ENCODE data around the gene EIPR1. TPM values are rescaled to one million over a fixed set of nuclear protein-coding genes. Genes with fewer than 3 reads are reported as not detected.

Gene EIPR1
- total and polyA plus RNA-seq, 10 of the 15 experiments (the other 5 are each of a cell fraction or from before 2014, with no cell fraction given), result 23.6 to 61.2 (median 42.2) TPM

DNA sequence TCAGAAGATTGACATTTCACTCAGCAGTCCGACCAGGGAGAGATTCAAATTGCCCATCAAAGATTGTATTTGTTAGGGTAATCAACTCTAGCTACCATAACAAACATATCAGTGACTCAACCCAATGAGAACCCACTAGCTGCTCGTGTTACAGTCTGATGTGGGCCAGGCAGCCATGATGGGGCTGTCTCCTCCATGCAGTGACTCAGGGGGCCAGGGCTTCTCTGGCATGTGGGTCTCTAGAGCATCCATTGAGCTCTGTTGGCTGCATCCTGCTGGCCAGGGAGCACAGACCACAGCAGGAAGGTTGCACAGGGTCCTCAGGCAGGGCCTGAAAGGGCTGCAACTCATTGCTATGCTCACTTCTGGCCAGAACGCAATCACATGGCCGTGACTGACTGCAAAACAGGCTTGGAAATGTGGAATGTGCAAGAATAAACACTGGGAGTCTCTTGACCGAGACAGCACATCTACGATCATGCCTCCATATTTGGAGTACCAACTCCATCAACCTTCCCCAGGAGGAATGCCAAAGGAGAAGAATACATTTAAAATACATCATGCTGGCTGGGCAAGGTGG lies 216.8 kb downstream of the EIPR1 start:
- ChIA-PET RAD21 (ENCODE audit: unreplicated experiment) (no interaction called here), POLR2A (interaction anchor here (0.6 kb wide), 1 partner anchor 104 kb away, joined by 7 read pairs; no protein-coding TSS in a partner anchor), CTCF (no interaction called here), SMC1A (ENCODE audit: uncharacterized antibody, unreplicated experiment) (no interaction called here)
- H3K36me3 ChIP-seq (ENCODE audit: control insufficient read depth in 2 of 2, insufficient read depth in 2 of 2, low read length in 1 of 2), result no peaks in the 10 kb centered on the region; a peak in 1 of 4 replicates
- no peak overlapping the region for H3K4me3 ChIP-seq
- H3K4me2 ChIP-seq (ENCODE audit: control insufficient read depth, insufficient read depth), result no peak overlapping the region
- no peak overlapping the region for H2AFZ ChIP-seq (ENCODE audit: control insufficient read depth, low read depth, low read length)
- no peaks in the 10 kb centered on the region for H4K20me1 ChIP-seq (ENCODE audit: control insufficient read depth, insufficient read depth)
- FAIRE-seq, result no peak
- no peak for ATAC-seq
- no peak overlapping the region for H3K9ac ChIP-seq (ENCODE audit: control insufficient read depth, insufficient read depth, low read length)
- no peak overlapping the region for H3K27ac ChIP-seq (ENCODE audit: control insufficient read depth, insufficient read depth)
- intact Hi-C loops (cut with micrococcal nuclease; ENCODE audit: unreplicated experiment), result no loop called here
- H3K79me2 ChIP-seq (ENCODE audit: control insufficient read depth, insufficient read depth, low read length), result no peaks in the 10 kb centered on the region
- H3K27me3 ChIP-seq (replicated peaks in 1 of 2; ENCODE audit: control insufficient read depth in 2 of 2, insufficient read depth in 2 of 2, low read length in 1 of 2), result no peaks in the 10 kb centered on the region
- no TSS peak for BruUV-seq (replicated peaks)
- 78% methylated on average over 6 of the region's 6 CpGs for WGBS (ENCODE audit: insufficient coverage, insufficient replicate concordance, low lambda C conversion rate, missing lambda C conversion rate)
- no peaks in the 10 kb centered on the region; the same call in 1 of the 2 replicates for H3K4me1 ChIP-seq (ENCODE audit: control insufficient read depth, insufficient read depth, low read length)
- in situ Hi-C loops (cut with MboI), result no loop called here
- TF ChIP-seq LARP7 (IDR thresholded peaks at IDR 0.05) (no peak), WRNIP1 (IDR thresholded peaks at IDR 0.05; ENCODE audit: borderline replicate concordance, low read depth, low read length) (no peak), STAT3 (IDR thresholded peaks at IDR 0.05; ENCODE audit: low read depth, low read length) (no peak), NFYB (IDR thresholded peaks at IDR 0.05; ENCODE audit: insufficient read depth, low read depth, low read length) (no peak), HCFC1 (IDR thresholded peaks at IDR 0.05; ENCODE audit: low read length) (no peak), MEF2B (IDR thresholded peaks at IDR 0.05; ENCODE audit: partially characterized antibody, poor library complexity, severe bottlenecking) (no peak), BCLAF1 (IDR thresholded peaks at IDR 0.05) (no peak), TARDBP (IDR thresholded peaks at IDR 0.05; ENCODE audit: borderline replicate concordance) (no peak)
- H3K9me3 ChIP-seq (replicated peaks; ENCODE audit: control insufficient read depth, insufficient read depth, low read length), result peaks cover 9% of the 10 kb centered on the region; the same call in 2 of the 3 replicates
- no peak for DNase-seq (ENCODE audit: low read depth, low spot score)
